Kidney epithelial cell (primary cell): ENCODE results near the gene GSTP1. TPM values are rescaled to one million over a fixed set of nuclear protein-coding genes. Genes with fewer than 3 reads are reported as not detected.
A peak's percentile ranks its signal among the peaks of the same experiment; 100 is the strongest.
"Not testable (repeated sequence)": the region's sequence is repeated elsewhere in the genome, so short reads cannot be mapped to it uniquely, and the experiment has no call there.

Source experiments
- DNase-seq: peaks from one replicate; pipeline ENCODE4 v3.0.0-alpha.2; 2010; ENCODE audit warnings: low read depth
- H3K27me3 ChIP-seq: 2 replicates; pipeline ENCODE4 v1.6.0; 2011; ENCODE audit warnings: low read length; ENCODE audit not compliant: control insufficient read depth, insufficient read depth
- H3K36me3 ChIP-seq: 2 replicates; pipeline ENCODE4 v1.5.1; 2011; ENCODE audit warnings: low read length; ENCODE audit not compliant: control insufficient read depth, insufficient read depth
- H3K4me3 ChIP-seq: 2 replicates; pipeline ENCODE4 v1.5.1; 2011; ENCODE audit warnings: low read depth, mild to moderate bottlenecking, control low read depth, low read length
- CTCF ChIP-seq: IDR thresholded peaks from 2 replicates; pipeline ENCODE4 v1.5.1; 2011; ENCODE audit warnings: mild to moderate bottlenecking, moderate library complexity, low read length, control low read depth, inconsistent platforms; ENCODE audit not compliant: insufficient read depth, poor library complexity, severe bottlenecking
- total RNA-seq: library from RNA; depleted of rRNA; stranded (reverse); fragments of >200 nt; gene quantifications from 2 replicates; pipeline ENCODE4 v1.2.3, GENCODE V29; 2015

GSTP1 gene
- total RNA-seq, 1 donor from 2014 or later, result 1,390 TPM

- Histone ChIP-seq H3K27me3 (no peaks in the 10 kb centered on the region), H3K4me3 (no peak overlapping the region), H3K36me3 (no peaks in the 10 kb centered on the region)
- no peak for TF ChIP-seq CTCF
- peak; percentile 62 for DNase-seq
These were observed 21.5 kb upstream of the GSTP1 start for GRCh38 chr11:67561971-67562619.

DNA sequence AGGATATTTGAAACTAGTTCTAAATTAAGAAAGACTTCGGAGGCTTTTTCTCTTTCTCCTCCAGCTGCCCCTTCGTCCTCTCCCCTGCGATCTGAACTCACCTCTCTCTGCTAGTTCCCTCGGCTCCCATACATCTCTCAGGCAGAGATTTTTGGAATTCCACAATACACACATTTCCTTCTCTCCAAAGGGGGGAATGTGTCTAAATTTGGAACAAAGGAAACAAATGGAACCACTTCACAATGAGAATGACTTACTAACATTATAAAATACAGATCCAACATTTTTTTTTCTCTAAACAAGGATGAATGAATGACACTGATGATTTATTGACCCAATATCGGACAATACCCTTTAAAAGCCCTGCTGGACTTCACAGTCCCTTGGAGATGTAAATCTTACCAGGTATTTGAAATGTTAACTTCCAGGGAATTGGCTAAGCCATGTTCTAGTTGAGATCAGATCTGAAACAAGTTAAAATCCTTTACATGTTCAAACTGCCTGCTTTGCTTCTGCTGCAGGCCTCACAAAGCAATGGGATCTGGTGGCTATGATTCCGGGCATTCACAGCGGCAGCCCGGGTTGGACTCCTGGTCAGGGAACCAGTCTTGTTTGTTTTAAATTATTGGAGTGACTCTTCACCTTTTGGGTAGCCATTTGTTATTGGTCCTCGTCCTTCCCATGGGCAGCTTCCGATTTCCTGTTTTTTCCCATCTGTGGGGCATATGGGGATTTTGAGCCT is 20.5 kb upstream of the GSTP1 start:
- TF ChIP-seq CTCF, result no peak
- no peak for DNase-seq
- no peaks in the 10 kb centered on the region for H3K36me3 ChIP-seq
- H3K4me3 ChIP-seq, result no peak overlapping the region
- no peaks in the 10 kb centered on the region for H3K27me3 ChIP-seq

DNA sequence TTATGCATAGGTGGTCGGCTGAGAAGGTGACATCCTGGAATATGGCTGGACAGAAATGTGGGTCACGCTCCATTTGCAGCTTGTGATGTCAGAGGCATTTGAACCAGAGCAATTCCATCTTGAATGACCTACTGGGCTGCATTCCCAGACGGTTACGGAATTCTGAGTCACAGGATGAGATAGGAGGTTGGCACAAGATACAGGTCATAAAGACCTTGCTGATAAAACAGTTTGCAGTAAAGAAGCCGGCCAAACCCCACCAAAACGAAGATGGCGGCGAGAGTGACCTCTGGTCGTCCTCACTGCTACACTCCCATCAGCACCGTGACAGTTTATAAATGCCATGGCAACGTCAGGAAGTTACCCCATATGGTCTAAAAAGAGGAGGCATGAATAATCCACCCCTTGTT is 19.9 kb upstream of the GSTP1 start:
- DNase-seq, result peak; percentile 92
- not testable (repeated sequence) for H3K27me3 ChIP-seq, H3K36me3 ChIP-seq, H3K4me3 ChIP-seq

- H3K27me3 ChIP-seq, result no peaks in the 10 kb centered on the region
- no peaks in the 10 kb centered on the region for H3K36me3 ChIP-seq
- no peak for TF ChIP-seq CTCF
- no peak overlapping the region for H3K4me3 ChIP-seq
- DNase-seq, result no peak
These were observed 19.4 kb upstream of the GSTP1 start for GRCh38 chr11:67564230-67564629.

DNA sequence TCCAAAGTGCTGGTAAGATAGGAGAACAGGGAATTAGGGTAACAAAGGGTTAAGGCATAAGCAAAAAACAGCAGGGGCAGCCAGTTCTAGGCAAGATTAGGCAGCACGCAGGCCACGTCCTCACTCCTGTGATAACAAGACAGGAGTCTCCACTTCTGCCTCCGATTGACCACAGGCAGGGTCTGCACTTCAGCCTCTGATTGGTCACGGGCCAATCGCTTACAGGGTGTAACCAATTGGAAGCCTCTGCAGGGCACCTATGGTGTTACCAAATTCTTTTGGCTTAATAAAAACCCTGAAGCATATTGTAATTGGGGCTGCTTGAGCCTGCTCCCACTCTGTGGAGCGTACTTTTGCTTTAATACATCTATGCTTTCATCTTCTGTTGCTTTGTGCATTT is 12.2 kb upstream of the GSTP1 start:
- no peak for TF ChIP-seq CTCF
- DNase-seq, result no peak
- Histone ChIP-seq H3K27me3 (no peaks in the 10 kb centered on the region), H3K4me3 (no peak overlapping the region), H3K36me3 (no peaks in the 10 kb centered on the region)

DNA sequence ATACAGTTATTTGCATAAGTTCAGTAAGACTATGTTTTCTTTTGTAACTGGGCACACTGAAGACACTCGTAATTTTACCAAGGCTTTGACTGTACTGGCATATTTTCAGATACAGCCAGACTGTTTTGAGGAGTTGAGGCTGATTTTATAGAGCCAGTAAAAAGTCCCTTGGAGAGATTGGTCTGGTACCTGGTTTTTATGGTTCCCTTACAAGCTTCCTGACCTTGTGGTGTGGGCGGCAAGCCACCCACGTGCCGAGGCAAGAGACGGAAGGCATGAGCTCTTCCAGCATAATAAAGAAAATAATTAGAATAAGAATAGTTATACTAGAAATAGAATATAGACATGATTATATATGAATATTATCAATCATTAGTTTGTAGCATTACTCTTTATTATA is 11.3 kb upstream of the GSTP1 start:
- no peak overlapping the region for H3K4me3 ChIP-seq
- DNase-seq, result no peak
- H3K36me3 ChIP-seq, result no peaks in the 10 kb centered on the region
- no peaks in the 10 kb centered on the region for H3K27me3 ChIP-seq
- no peak for TF ChIP-seq CTCF
